ENCODE data around the gene CASK.
"Not testable (repeated sequence)": the region's sequence is repeated elsewhere in the genome, so short reads cannot be mapped to it uniquely, and the experiment has no call there.

The CASK gene

GRCh38 chrX:41516456-41516855, 406.9 kb downstream of the CASK start:
- DNase-seq = no peak

GRCh38 chrX:41515376-41515775, 408.0 kb downstream of the CASK start:
- Histone ChIP-seq H3K4me3 (ENCODE audit: low read depth, low read length) (no peak overlapping the region), H3K27ac (no peak overlapping the region), H3K27me3 (ENCODE audit: insufficient read depth, low read depth, severe bottlenecking) (peaks cover 18% of the 10 kb centered on the region), H3K36me3 (no peaks in the 10 kb centered on the region; the same call in 1 of the 2 replicates), H3K9me3 (ENCODE audit: severe bottlenecking) (no peaks in the 10 kb centered on the region)
- no peak for TF ChIP-seq CTCF (IDR thresholded peaks at IDR 0.05; ENCODE audit: low read depth, low read length)
- no peak for DNase-seq

More at GRCh38 chrX:41516456-41516855, 406.9 kb downstream of the CASK start:
- Histone ChIP-seq H3K36me3 (no peaks in the 10 kb centered on the region; the same call in 1 of the 2 replicates), H3K27me3 (ENCODE audit: insufficient read depth, low read depth, severe bottlenecking) (peaks cover 18% of the 10 kb centered on the region), H3K9me3 (ENCODE audit: severe bottlenecking) (no peaks in the 10 kb centered on the region), H3K4me3 (ENCODE audit: low read depth, low read length) (no peak overlapping the region), H3K27ac (no peak overlapping the region)
- TF ChIP-seq CTCF (IDR thresholded peaks at IDR 0.05; ENCODE audit: low read depth, low read length) = no peak

GRCh38 chrX:41514179-41514578, 409.2 kb downstream of the CASK start:
- no peak for TF ChIP-seq CTCF (IDR thresholded peaks at IDR 0.05; ENCODE audit: low read depth, low read length)
- H3K27me3 ChIP-seq (ENCODE audit: insufficient read depth, low read depth, severe bottlenecking) = peaks cover 20% of the 10 kb centered on the region
- no peaks in the 10 kb centered on the region for H3K9me3 ChIP-seq (ENCODE audit: severe bottlenecking)
- H3K4me3 ChIP-seq (ENCODE audit: low read depth, low read length) = no peak overlapping the region
- no peak for DNase-seq
- no peak overlapping the region for H3K27ac ChIP-seq
- no peaks in the 10 kb centered on the region for H3K36me3 ChIP-seq

- H3K4me3 ChIP-seq (ENCODE audit: low read depth, low read length); DNase-seq; H3K9me3 ChIP-seq (ENCODE audit: severe bottlenecking); H3K36me3 ChIP-seq; H3K27ac ChIP-seq: not testable (repeated sequence)
- peaks cover 16% of the 10 kb centered on the region for H3K27me3 ChIP-seq (ENCODE audit: insufficient read depth, low read depth, severe bottlenecking)
Observed at GRCh38 chrX:41512853-41513252, 410.5 kb downstream of the CASK start.

GRCh38 chrX:41512394-41512793, 411.0 kb downstream of the CASK start:
- H3K36me3 ChIP-seq = no peaks in the 10 kb centered on the region
- no peak for TF ChIP-seq CTCF (IDR thresholded peaks at IDR 0.05; ENCODE audit: low read depth, low read length)
- peaks cover 13% of the 10 kb centered on the region for H3K27me3 ChIP-seq (ENCODE audit: insufficient read depth, low read depth, severe bottlenecking)
- no peak overlapping the region for H3K4me3 ChIP-seq (ENCODE audit: low read depth, low read length)
- DNase-seq = no peak
- H3K9me3 ChIP-seq (ENCODE audit: severe bottlenecking) = no peaks in the 10 kb centered on the region
- no peak overlapping the region for H3K27ac ChIP-seq

GRCh38 chrX:41507919-41508318, 415.4 kb downstream of the CASK start:
- no peaks in the 10 kb centered on the region for H3K36me3 ChIP-seq
- TF ChIP-seq CTCF (IDR thresholded peaks at IDR 0.05; ENCODE audit: low read depth, low read length) = no peak
- H3K27ac ChIP-seq = no peak overlapping the region
- no peaks in the 10 kb centered on the region for H3K9me3 ChIP-seq (ENCODE audit: severe bottlenecking)
- peaks cover 4% of the 10 kb centered on the region for H3K27me3 ChIP-seq (ENCODE audit: insufficient read depth, low read depth, severe bottlenecking)
- DNase-seq = no peak
- no peak overlapping the region for H3K4me3 ChIP-seq (ENCODE audit: low read depth, low read length)
